Liver (tissue), 3 donors: ENCODE data around the gene SYK.

ENCODE experiments used
- ATF3 ChIP-seq: IDR thresholded peaks from 2 replicates; pipeline ENCODE4 v1.6.1; 2016; ENCODE audit warnings: antibody characterized with exemption
- CTCF ChIP-seq: fragments of 150-350 bp; IDR thresholded peaks from 2 replicates; pipeline ENCODE4 v1.5.1; 2017; ENCODE audit warnings: improper control_type of control experiment, low read depth, low read length; ENCODE audit not compliant: missing input control
- EGR1 ChIP-seq, 2 donors: IDR thresholded peaks; 2 replicates each; pipeline ENCODE4 v1.6.1; 2016 to 2018; ENCODE audit warnings: antibody characterized with exemption in 2 of 2, low read depth in 2 of 2
- GABPA ChIP-seq, 2 donors: IDR thresholded peaks in 1 of 2; conservative IDR thresholded peaks in 1 of 2; 2 replicates each; pipeline ENCODE4 v1.6.1; 2016; ENCODE audit warnings: antibody characterized with exemption in 2 of 2, mild to moderate bottlenecking in 1 of 2, moderate library complexity in 1 of 2
- HNF4A ChIP-seq, 2 donors: conservative IDR thresholded peaks; 2 replicates each; pipeline ENCODE4 v1.6.1; 2016; ENCODE audit warnings: antibody characterized with exemption in 2 of 2, mild to moderate bottlenecking in 2 of 2
- JUND ChIP-seq, 2 donors: IDR thresholded peaks; 2 replicates each; pipeline ENCODE4 v1.6.1; 2016; ENCODE audit warnings: antibody characterized with exemption in 2 of 2
- MAX ChIP-seq: IDR thresholded peaks from 2 replicates; pipeline ENCODE4 v1.6.1; 2016; ENCODE audit warnings: antibody characterized with exemption
- RAD21 ChIP-seq, 2 donors: IDR thresholded peaks; 2 replicates each; pipeline ENCODE4 v1.6.1; 2016; ENCODE audit warnings: antibody characterized with exemption in 2 of 2, mild to moderate bottlenecking in 2 of 2
- REST ChIP-seq: IDR thresholded peaks from 2 replicates; pipeline ENCODE4 v1.6.1; 2016; ENCODE audit warnings: antibody characterized with exemption, mild to moderate bottlenecking
- SP1 ChIP-seq: IDR thresholded peaks from 2 replicates; pipeline ENCODE4 v1.6.1; 2018; ENCODE audit warnings: antibody characterized with exemption, mild to moderate bottlenecking
- TAF1 ChIP-seq: conservative IDR thresholded peaks from 2 replicates; pipeline ENCODE4 v1.6.1; 2016; ENCODE audit warnings: antibody characterized with exemption, mild to moderate bottlenecking
- donor health status: healthy.
- donor health status: healthy.

GRCh38 chr9:90842176-90842777 lies 40.7 kb downstream of the SYK start:
- no peak for TF ChIP-seq JUND (IDR thresholded peaks at IDR 0.05)
- no peak for TF ChIP-seq CTCF
- no peak for TF ChIP-seq REST
- TF ChIP-seq MAX: no peak
- TF ChIP-seq ATF3: no peak
- no peak for TF ChIP-seq HNF4A (conservative IDR thresholded peaks at IDR 0.05)
- TF ChIP-seq EGR1 (IDR thresholded peaks at IDR 0.05; ENCODE audit: low read depth in 2 of 2): no peak
- TF ChIP-seq RAD21 (IDR thresholded peaks at IDR 0.05): no peak
- no peak for TF ChIP-seq GABPA (IDR thresholded peaks at IDR 0.05 in 1 of 2, conservative IDR thresholded peaks at IDR 0.05 in 1 of 2)
- TF ChIP-seq TAF1: no peak
- no peak for TF ChIP-seq SP1
